Peyer's patch (tissue), 4 donors: ENCODE measurements around the gene MED12. TPM values are rescaled to one million over a fixed set of nuclear protein-coding genes. Genes with fewer than 3 reads are reported as not detected.

ENCODE experiments used
- DNase-seq, 3 donors: peaks; one replicate each; pipeline ENCODE4 v3.0.0-alpha.2; 2017 to 2019
- H3K27ac ChIP-seq, 4 donors: fragments of 200-600 bp; sonication (generic); one replicate each; pipeline ENCODE4 v1.5.1; 2016 to 2019
- H3K27me3 ChIP-seq, 2 donors: fragments of 200-600 bp; sonication (generic); one replicate each; pipeline ENCODE4 v1.5.1; 2019
- H3K36me3 ChIP-seq, 3 donors: fragments of 200-600 bp; sonication (generic); one replicate each; pipeline ENCODE4 v1.5.1; 2016 to 2019
- H3K4me1 ChIP-seq, 4 donors: fragments of 200-600 bp; sonication (generic); one replicate each; pipeline ENCODE4 v1.5.1; 2016 to 2019
- H3K4me3 ChIP-seq, 4 donors: fragments of 200-600 bp; sonication (generic); 1 replicate in 3 of 4; 2 replicates in 1 of 4; pipeline ENCODE4 v1.5.1; 2016 to 2019; ENCODE audit warnings: mild to moderate bottlenecking in 1 of 4
- H3K9me3 ChIP-seq, 4 donors: fragments of 200-600 bp; sonication (generic); one replicate each; pipeline ENCODE4 v1.5.1; 2016 to 2019; ENCODE audit warnings: mild to moderate bottlenecking in 1 of 4
- POLR2A ChIP-seq, 2 donors: fragments of 450-650 bp; IDR thresholded peaks; one replicate each; pipeline ENCODE4 v1.5.1; 2017; ENCODE audit warnings: antibody characterized with exemption in 2 of 2, mild to moderate bottlenecking in 2 of 2, moderate library complexity in 2 of 2
- total RNA-seq, 4 donors: library from RNA; depleted of rRNA; stranded (reverse); fragments of >200 nt; gene quantifications; one replicate each; pipeline ENCODE4 v1.1.0, GENCODE V29; 2016
- TF ChIP-seq, protein P1 (sequence below), 6 experiments: fragments of 450-650 bp in 4 of 6; fragments of 200-600 bp in 2 of 6; sonication (generic) in 1 of 6; IDR thresholded peaks; one replicate each; pipeline ENCODE4 v1.5.1; 2017 to 2019; ENCODE audit warnings: antibody characterized with exemption in 6 of 6, mild to moderate bottlenecking in 3 of 6, moderate library complexity in 1 of 6

The MED12 gene
- total RNA-seq, 4 donors from 2014 or later, result 38.5 to 87.0 (median 67.5) TPM

DNA sequence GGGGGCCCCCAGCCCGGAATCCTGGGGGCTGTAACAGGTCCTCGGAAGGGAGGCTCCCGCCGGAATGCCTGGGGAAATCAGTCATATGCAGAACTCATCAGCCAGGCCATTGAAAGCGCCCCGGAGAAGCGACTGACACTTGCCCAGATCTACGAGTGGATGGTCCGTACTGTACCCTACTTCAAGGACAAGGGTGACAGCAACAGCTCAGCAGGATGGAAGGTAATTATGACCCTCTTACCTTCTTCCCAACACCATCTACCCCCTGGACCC lies 21.7 kb upstream of the MED12 start:
- peak overlapping the region; percentile 51 to 68 (median 58) for H3K4me3 ChIP-seq
- no peaks in the 10 kb centered on the region for H3K4me1 ChIP-seq
- H3K9me3 ChIP-seq, result no peaks in the 10 kb centered on the region
- peak overlapping the region in 3 of 4 donors; percentile 63 to 77 (median 72) for H3K27ac ChIP-seq
- TF ChIP-seq POLR2A (IDR thresholded peaks at IDR 0.05), result no peak
- TF ChIP-seq, protein P1, sequence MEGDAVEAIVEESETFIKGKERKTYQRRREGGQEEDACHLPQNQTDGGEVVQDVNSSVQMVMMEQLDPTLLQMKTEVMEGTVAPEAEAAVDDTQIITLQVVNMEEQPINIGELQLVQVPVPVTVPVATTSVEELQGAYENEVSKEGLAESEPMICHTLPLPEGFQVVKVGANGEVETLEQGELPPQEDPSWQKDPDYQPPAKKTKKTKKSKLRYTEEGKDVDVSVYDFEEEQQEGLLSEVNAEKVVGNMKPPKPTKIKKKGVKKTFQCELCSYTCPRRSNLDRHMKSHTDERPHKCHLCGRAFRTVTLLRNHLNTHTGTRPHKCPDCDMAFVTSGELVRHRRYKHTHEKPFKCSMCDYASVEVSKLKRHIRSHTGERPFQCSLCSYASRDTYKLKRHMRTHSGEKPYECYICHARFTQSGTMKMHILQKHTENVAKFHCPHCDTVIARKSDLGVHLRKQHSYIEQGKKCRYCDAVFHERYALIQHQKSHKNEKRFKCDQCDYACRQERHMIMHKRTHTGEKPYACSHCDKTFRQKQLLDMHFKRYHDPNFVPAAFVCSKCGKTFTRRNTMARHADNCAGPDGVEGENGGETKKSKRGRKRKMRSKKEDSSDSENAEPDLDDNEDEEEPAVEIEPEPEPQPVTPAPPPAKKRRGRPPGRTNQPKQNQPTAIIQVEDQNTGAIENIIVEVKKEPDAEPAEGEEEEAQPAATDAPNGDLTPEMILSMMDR (IDR thresholded peaks at IDR 0.05), result no peak
- no peaks in the 10 kb centered on the region for H3K27me3 ChIP-seq
- no peak for DNase-seq
- no peaks in the 10 kb centered on the region for H3K36me3 ChIP-seq

DNA sequence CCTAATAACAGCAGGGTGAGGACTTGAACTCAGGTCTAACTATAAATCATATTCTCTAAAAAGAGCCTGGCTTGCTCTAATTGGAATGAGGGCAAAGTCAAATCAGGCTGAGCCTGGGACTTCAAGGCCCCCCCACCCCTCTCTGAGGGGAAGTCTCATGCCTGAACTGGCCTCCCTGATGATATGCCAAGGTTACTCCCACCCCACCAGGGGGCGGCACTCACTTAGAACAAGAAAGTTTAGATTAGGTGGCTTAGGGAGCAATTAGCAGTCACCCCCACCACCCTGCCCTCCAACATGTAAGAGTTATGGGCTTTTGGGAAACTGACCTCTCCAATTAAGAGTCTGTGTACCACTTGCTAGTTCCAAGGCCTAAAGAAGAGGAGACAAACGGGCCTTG lies 20.1 kb upstream of the MED12 start:
- Histone ChIP-seq H3K36me3 (no peaks in the 10 kb centered on the region), H3K9me3 (no peaks in the 10 kb centered on the region), H3K27ac (no peak overlapping the region), H3K4me1 (peaks cover 0 to 4% (median under 1%) of the 10 kb centered on the region in 4 donors), H3K4me3 (no peak overlapping the region), H3K27me3 (no peaks in the 10 kb centered on the region)
- DNase-seq, result peak; percentile 69 to 87 (median 86)
- TF ChIP-seq, protein P1 (IDR thresholded peaks at IDR 0.05), result peak in 5 of 6 experiments; percentile 46 to 58 (median 54)
- no peak for TF ChIP-seq POLR2A (IDR thresholded peaks at IDR 0.05)

DNA sequence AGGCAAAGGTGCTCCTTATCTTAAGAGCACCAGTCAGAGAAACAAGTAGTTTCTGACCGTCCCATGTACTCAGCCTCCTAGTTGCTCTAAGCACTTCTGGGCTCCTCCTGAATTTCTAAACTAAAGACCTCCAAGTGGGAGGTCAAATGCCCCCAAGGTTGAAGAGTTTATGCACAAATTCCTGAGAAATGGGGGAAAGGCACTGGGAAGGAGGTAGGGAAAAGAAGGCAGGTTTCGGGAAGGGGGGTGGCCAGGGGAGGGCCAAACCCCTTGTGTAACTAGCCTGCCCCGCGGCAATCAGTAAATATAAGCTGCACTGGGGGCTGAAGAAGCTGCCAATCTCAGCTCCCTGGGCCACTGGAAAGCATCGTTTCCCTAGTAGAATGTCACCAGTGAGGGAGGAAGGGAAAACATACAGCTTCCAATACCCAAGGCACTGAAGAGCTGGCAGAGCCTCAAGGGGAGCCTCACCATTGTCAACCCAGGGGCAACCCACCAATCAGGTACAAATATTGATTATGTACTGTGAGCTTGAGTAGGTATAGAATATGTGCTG lies 19.4 kb upstream of the MED12 start:
- DNase-seq, result no peak
- Histone ChIP-seq H3K4me1 (peaks cover 0 to 9% (median 3%) of the 10 kb centered on the region in 4 donors), H3K4me3 (no peak overlapping the region), H3K27ac (no peak overlapping the region), H3K9me3 (no peaks in the 10 kb centered on the region), H3K36me3 (no peaks in the 10 kb centered on the region), H3K27me3 (no peaks in the 10 kb centered on the region)
- no peak for TF ChIP-seq POLR2A (IDR thresholded peaks at IDR 0.05)
- TF ChIP-seq, protein P1 (IDR thresholded peaks at IDR 0.05), result no peak

DNA sequence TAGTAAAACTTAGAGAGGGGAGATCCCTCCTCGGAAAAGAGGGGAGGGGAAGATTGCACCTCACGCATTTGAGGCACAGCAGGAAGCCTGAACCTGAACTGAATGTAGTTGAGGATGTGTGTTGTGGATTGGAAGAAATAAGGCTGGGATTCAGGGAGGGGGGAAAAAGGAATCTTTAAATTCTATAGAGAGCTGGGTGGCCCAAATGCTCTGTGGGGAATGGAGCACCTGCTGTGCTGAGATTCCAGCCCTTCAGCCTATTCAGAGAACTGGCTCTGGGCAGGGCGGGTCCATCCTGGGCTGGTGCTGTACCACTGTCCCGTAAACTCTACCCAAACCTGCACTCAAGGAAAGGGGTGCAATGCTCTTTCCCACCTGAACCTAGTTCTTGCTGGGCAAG lies 18.7 kb upstream of the MED12 start:
- no peak for DNase-seq
- Histone ChIP-seq H3K4me1 (peaks cover 0 to 12% (median 3%) of the 10 kb centered on the region in 4 donors), H3K4me3 (no peak overlapping the region), H3K27me3 (no peaks in the 10 kb centered on the region), H3K9me3 (no peaks in the 10 kb centered on the region), H3K27ac (no peak overlapping the region), H3K36me3 (no peaks in the 10 kb centered on the region)
- TF ChIP-seq, protein P1 (IDR thresholded peaks at IDR 0.05), result no peak
- no peak for TF ChIP-seq POLR2A (IDR thresholded peaks at IDR 0.05)

DNA sequence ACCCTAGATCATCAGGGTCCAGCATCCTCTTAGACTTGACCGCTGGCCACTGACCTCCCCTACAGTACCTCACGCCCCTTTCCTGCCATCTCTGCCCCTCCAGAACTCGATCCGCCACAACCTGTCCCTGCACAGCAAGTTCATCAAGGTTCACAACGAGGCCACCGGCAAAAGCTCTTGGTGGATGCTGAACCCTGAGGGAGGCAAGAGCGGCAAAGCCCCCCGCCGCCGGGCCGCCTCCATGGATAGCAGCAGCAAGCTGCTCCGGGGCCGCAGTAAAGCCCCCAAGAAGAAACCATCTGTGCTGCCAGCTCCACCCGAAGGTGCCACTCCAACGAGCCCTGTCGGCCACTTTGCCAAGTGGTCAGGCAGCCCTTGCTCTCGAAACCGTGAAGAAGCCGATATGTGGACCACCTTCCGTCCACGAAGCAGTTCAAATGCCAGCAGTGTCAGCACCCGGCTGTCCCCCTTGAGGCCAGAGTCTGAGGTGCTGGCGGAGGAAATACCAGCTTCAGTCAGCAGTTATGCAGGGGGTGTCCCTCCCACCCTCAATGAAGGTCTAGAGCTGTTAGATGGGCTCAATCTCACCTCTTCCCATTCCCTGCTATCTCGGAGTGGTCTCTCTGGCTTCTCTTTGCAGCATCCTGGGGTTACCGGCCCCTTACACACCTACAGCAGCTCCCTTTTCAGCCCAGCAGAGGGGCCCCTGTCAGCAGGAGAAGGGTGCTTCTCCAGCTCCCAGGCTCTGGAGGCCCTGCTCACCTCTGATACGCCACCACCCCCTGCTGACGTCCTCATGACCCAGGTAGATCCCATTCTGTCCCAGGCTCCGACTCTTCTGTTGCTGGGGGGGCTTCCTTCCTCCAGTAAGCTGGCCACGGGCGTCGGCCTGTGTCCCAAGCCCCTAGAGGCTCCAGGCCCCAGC lies 17.6 kb upstream of the MED12 start:
- peaks cover 0 to 12% (median 3%) of the 10 kb centered on the region in 4 donors for H3K4me1 ChIP-seq
- no peaks in the 10 kb centered on the region for H3K9me3 ChIP-seq
- no peak overlapping the region for H3K4me3 ChIP-seq
- TF ChIP-seq, protein P1 (IDR thresholded peaks at IDR 0.05), result no peak
- no peak for TF ChIP-seq POLR2A (IDR thresholded peaks at IDR 0.05)
- peak in 1 of 3 donors; percentile 39 for DNase-seq
- H3K27me3 ChIP-seq, result no peaks in the 10 kb centered on the region
- no peak overlapping the region for H3K27ac ChIP-seq
- H3K36me3 ChIP-seq, result no peaks in the 10 kb centered on the region
